T-helper 2 cell (primary cell): ENCODE results near the gene FNBP1.
"Not testable (repeated sequence)": the region's sequence is repeated elsewhere in the genome, so short reads cannot be mapped to it uniquely, and the experiment has no call there.

ENCODE experiments used
- DNase-seq, 5 experiments: peaks; one replicate each; pipeline versions ENCODE4 v3.0.0 to v3.0.0-alpha.2; 2012 to 2022

FNBP1 gene

DNA sequence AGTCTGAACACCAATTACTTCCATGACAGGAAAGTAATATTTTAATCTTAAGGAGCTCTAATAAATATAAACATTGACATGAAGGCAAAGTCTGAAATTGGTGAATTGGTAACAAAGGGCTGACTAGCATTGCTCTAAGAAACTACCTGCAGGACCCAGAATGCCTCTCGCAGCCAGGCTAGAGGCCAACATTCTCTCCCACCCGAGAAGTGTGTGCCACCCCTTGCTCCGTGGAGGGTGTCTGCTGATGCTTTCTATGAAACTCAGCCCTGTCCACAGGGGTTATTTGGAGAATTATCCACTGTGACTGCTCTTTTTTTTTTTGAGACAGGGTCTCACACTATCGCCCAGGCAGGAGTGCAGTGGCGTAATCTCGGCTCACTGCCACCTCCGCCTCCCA, 126.3 kb downstream of the FNBP1 start:
- DNase-seq: no peak

DNA sequence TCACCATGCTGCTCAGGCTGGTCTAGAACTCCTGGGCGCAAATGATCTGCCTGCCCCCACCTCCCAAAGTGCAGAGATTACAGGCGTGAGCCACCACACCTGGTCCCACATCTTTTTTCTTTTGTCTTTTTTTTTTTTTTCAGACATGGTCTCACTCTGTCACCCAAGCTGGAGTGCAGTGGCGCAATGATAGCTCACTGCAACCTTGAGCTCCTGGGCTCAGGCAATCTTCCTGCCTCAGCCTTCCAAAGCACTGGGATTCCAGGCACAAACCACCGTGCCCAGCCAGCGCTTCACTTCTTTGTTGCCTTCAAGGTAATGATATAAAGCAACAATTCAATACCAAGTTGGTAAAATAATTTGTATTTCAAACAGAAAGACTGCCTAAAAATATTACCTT, 128.9 kb downstream of the FNBP1 start:
- no peak for DNase-seq

DNA sequence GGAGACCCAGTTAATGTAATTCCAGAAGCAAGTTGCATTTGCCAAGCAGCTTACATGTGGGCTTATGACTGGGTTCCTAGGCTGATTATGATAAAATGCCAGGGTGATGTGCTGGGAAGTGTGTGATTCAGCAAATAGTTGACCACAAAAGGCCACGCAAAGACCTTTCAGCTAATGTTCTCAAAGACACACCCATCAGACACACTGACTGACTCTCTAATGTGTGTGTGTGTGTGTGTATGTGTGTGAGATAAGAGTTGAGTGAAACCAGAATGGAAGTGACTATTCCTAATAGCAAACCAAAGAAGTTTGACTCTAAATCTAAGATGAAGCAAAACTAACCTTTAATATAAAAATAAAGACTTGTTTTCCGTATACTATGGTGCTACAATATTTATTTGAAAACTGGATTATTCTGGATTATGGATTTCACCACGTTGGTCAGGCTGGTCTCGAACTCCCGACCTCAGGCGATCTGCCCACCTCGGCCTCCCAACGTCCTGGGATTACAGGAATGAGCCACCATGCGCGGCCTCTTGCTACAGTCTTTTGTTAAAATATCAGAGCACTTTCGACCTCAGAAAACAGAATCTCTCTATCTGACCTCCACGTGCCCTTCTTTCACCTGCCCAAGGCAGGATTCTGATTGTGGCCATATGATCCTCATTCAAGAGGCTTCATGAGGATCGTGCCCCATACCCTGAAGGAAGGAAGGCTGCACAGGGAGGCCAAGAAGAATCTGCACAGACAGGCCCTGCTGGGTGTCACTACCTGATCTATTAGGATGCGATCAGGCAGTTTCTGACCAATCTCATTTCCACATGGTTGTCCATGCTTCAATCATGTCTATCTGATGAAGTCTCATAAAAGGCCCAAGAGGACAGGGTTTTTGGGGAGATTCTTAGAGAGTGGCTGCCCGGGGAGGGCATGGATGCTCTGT, 132.1 kb downstream of the FNBP1 start:
- no peak for DNase-seq

DNA sequence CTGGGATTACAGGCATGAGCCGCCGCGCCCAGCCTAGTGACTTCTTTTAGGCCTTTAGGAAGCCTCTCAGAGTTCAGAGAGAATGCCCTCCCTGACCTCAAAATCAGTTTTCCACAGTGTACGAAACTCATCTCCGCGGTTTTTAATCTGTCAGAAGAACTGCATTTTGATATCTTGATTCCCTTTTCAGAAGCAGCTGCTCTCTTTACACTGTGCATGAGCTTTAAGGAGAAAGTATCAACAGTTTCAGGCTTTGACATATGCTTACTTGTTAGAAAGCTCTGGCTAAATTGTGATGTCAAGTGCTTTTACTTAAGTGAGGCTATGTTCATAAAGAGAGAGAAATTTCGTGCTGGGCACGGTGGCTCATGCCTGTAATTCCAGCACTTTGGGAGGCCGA, 133.1 kb downstream of the FNBP1 start:
- DNase-seq: no peak

DNA sequence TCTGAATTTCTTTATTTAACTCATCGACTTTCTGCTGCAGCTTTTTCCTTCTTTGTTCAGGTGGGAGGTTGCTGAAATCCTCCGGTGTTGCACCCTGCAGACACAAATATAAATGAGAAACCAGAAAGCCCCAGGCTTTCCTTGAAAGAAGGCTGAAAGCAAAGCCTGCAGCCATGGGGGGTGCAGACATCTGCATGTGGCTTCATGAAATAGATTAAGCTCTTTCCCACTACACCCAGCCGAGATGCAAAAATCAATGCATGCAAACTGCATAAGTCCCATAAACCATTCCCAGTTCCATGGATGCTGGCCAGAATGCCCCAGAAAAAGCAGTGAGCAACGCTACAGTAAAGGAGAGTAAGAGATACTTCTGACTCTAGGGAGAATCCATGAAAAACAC, 134.1 kb downstream of the FNBP1 start:
- no peak for DNase-seq

DNA sequence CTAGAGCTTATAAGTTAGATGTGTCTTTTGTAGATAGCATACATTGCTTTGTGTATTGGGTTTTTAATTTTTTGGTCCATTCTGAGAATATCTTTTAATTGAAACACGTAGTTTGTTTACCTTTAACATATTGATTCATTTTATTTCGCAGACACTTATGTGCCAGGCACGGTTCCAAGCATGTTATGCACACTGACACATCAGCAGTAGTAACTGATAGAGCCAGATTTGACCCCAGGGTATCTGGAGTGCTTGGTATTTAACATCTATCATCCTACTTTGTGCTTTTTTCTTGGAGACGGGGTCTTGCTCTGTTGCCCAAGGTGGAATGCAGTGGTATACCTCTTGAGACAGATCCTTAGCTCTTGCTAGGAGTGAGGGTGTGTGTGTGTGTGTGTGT, 135.8 kb downstream of the FNBP1 start:
- no peak for DNase-seq

DNA sequence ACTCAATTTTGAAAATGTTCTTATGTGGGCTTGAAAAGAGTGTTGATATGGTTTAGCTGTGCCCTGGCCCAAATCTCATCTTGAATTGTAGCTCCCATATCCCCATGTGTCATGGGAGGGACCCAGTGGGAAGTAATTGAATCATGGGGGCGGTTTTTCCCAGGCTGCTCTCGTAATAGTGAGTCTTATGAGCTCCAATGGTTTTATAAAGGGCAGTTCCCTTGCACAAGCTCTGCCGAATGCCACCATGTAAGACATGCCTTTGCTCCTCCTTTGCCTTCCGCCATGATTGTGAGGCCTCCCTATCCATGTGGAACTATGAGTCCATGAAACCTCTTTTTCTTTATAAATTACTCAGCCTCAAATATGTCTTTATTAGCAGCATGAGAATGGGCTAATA, 136.7 kb downstream of the FNBP1 start:
- DNase-seq: no peak

DNA sequence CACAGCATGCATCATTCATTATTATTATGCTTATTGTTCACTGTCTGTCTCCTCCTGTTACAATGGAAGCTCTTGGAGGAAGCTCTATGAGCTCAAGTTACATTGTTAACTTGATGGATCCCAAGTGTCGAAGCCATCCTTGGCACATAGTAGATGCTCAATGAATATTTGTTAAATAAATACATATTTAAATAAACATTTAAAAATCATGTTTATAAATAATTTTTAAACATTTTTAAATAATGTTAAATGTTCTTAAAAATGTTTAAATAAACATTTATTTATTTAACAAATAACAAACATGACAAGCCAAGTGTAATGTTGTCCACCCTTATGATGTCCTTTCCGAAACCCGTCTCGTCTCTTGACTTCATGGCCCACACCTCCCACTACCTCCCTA, 138.3 kb downstream of the FNBP1 start:
- DNase-seq: no peak

DNA sequence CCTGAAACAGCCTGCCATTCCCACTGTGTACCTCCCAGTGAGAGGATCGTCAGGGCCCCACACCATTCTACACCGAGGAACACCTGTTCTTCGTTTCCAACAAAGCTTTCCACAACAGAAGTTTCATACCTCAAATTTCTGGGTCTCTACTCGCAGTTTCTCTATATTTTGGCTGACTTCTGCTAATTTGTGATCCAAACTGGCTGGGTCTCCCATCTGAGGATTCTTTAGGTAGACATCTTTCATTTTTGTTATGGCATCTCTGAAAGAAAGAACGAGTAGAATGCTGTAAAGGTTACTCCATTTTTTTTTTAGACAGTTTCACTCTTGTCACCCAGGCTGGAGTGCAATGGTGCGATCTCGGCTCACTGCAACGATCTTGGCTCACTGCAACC, 140.3 kb downstream of the FNBP1 start:
- no peak for DNase-seq

DNA sequence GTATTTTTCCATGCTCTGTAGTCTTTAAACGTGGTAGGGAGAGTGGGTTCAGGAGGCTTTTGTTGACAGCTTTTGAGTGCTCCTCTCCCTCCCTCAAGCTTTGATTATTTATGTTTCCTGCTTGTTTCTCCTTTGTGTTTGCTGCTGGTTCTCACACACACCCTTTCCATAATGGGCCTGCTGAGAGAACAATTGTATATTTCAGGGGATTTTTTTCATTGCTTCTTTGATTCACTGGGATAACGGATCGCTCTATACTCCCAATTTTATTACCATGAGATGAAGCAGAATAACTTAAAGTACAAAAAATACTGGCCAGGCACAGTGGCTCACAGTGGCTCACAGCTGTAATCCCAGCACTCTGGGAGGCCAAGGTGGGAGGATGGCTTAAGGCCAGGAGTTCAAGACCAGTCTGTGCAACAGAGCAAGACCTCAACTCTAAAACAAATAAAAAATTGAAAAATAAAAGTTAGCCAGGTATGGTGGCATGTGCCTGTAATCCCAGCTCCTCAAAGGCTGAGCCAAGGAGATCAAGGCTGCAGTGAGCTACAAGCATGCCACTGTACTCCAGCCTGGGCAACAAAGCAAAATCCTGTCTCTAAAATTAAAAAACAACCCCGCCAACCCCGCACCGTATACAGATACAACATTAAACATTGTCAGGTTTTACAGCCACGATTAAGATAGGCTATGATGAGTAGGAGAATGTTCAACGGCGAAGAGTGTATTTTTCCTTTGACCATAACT, 140.8 kb downstream of the FNBP1 start:
- DNase-seq: no peak

DNA sequence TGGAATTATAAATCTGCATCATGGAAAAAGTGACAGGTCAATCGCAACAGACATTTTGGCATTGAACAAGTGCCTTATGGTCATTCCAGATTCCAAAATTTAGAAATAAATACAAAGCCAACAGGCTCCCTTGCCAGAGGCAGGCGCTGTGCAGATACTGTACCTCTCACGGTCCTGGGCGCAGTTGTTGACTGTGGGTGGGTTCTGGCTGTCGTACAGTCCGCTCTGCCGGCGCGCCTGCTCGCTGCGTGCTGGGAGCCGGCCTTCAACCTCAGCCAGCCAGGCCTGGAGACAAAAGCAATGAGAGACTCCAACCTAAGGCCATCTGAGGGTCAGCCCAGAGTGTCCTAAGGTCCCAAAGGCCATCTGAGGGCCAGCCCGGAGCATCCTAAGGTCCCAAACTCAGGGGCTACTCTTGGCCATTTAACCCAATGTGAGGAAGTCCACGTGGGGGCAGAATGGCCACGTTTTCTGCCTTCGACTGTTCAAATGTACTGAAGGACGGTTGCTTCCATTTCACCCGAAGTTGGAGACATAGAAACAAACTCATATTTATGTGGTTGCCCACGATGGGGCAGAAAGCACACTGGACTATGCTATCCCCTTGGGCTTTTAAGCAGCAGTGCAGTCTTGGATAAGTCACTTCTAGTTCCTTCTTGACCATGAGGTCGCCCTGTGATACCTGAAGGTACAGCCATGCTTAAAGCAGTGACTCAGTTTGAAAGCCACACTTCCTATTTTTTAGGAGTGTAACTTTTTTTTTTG, 142.5 kb downstream of the FNBP1 start:
- no peak for DNase-seq

DNA sequence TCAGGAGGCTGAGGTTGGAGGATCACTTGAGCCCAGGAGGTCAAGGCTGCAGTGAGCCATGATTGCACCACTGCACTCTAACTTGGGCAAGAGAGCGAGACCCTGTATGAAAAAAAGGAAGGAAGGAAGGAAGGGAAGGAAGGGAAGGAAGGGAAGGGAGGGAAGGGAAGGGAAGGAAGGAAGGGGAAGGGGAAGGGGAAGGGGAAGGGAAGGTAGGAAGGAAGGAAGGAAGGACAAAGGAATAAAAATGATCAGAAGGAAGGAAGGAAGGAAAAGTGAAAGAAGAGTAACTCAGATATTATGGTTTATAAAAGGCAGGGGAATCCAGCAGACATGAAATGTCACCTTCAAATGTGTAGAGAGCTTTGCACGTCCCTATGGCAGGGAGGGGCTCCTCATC, 143.4 kb downstream of the FNBP1 start:
- no peak for DNase-seq

DNA sequence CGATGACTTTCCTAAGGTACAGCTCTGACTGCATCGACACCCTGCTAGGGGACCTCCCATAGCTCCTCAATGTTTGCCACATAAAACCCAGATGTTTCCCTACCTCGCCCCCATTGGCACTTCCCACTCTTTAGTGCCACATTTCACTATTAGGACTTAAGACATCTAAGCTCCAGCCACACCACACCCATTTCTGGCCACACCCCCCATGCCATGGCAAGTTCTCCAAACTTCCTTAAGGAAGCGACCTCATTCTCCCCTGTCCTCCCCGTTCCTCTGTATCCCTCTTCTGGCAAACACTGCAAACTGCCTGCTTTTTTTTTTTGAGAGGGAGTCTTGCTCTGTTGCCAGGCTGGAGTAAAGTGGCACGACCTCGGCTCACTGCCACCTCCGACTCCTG, 144.8 kb downstream of the FNBP1 start:
- no peak for DNase-seq

DNA sequence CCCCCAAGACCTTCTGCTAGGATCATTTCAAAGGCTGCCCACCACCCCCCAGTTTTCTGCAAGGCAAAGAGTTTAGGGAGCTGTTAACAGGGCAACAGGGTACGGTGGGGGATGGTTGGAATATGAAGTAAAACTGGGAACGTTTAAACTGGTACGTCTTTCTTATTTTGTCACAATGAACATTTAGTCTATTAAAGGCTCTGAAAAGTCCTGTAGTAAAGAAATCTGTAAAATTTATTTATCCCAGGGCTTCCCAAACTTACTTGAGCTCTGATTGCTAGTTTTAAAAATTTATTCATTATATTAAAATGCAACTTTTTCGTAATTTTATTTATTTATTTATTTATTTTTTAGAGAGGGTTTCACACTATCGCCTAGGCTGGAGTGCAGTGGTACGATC, 145.7 kb downstream of the FNBP1 start:
- DNase-seq: no peak

DNA sequence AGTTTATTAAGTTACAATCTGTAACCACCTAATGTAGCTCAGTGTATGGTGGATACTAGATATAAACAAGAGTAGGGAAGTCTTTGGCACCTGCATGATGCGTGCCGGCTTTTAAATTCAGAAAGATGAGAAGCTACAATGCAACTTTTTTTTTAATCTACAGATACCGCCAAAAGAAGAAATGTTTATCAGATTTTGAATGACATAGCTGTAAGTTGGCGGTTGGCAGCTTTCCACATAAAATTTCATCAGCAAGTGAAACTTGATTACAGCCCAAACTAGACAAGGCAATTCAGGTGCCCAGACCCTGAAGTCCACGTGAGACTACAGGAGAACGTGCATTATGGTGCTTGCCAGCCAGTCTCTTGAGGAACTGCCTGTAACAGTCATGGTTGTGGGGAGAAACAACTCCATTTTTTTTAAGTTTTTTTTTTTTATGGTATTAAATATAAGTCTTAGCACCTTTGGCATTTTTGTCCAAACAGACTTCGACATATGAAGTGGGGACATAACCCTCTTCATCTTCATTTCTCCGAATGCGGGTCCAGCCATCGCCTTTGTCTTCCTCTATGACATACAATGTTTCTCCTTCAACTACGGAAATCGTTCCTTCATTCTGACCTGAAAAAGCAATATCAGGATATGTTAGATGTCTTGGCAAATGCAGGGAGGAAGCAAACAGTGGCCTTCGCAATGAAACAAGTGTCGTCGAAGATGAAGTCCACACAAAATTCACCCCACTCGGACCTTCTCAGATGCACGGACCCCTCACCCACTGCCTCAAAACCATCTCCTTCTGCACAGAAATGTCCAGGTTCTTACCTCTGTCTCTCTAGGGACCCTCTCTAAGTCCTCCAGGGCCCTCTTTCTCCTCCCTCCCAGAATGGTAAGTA, 147.4 kb downstream of the FNBP1 start:
- peak in 3 of 5 experiments; percentile 51 to 90 (median 54) for DNase-seq

DNA sequence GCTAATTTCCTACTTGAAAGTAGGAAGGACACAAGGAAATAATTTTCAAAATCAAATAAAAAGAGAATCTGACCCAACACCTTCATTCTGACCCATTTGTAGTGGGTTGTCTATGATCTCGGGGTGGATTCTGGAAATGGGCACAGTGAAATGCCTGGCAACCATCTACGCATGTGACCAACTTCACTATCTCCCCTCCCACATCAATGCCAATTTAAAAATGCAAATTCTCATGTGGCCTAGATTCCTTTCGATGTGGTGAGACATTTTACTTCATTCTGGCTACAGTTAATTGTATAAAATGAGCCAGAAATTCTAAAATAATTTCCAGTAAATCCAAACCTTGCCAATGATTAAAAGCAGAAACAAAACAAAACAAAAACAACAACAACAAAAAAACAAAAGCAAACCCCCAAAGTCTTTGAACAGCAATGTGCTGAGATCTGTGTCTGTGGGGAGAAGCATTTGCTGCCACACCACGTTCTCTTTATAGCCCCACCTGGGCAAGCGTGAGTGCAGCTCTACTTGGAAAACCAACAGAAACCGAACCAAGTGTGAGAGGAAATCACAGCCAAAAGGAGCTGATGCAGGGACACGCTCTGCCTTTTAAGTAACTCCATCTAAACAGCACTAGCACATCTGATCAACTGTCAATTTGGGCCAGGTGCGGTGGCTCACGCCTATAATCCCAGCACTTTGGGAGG, 148.7 kb downstream of the FNBP1 start:
- peak in 3 of 5 experiments; percentile 29 to 72 (median 67) for DNase-seq

DNA sequence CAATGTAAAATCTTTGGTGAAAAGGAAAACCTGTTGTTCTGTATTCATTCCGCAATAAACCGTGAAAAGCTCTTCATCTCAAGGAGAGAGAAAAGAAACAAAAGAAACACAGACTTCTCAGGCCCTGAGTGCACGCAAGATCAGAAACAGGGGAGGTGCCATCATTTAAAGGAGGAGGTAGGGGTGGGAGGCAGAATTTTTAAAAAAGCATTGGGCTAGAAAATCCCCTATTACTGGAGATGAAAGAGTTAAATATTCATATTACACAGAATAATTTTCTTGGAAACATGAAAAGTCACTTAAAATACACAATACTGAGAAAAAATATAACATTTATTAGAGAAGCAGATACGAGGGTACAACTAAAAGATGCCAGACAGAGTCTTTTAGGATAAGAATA, 151.4 kb downstream of the FNBP1 start:
- DNase-seq: peak in 1 of 5 experiments; percentile 67

DNA sequence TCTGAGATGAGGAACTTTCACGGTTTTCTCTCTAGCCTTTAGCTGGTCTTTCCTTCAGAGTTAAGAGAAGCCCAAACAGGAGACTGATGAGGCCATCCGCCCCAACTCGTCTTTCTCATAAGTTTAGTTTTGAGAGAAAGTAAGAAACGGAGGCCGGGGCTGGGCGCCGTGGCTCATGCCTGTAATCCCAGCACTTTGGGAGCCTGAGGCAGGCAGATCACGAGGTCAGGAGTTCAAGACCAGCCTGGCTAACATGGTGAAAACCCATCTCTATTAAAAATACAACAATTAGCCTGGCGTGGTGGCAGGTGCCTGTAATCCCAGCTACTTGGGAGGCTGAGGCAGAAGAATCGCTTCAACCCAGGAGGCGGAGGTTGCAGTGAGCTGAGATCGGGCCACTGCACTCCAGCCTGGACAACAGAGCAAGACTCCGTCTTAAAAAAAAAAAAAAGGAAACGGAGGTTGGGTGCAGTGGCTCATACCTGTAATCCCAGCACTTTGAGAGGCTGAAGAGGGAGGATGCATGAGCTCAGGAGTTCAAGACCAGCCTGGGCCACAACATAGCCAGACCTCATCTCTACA, 152.2 kb downstream of the FNBP1 start:
- DNase-seq: not testable (repeated sequence)

DNA sequence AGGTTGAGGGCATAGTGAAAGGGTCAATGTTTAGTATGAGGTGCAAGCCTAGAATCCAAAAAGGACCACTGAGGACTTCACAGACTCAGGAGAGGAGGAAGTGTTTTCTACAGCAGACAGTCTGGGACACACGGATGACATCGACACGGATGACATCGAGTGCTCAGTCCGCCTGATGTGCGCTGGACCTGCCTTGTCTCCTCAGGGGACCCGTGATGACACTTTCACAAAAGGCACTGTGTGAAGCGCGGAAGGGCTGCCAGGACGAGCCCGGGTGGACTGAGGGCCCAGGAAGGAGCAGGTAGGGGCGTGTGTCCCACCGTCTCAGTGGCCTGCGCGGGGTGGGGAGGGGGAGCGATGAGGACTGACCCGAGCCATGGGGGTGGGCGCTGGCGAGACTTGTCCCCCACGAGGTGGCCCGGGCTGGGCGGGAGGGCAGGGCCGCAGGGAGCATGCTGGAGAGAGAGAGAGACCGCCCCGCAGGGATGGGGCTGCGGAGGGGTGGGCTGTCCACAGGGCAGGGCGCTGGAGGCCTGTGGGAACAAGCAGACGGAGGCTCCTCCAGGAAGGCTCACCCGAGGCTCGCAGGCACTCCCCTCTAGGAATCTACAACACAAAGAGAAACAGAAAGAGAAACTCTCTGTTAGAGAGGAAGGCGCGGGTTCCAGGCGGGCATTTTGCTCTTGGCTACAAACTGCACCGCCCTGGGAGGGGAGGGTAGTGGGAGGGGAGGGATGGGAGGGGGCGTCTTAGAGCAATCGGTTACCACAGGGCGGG, 152.9 kb downstream of the FNBP1 start:
- DNase-seq: peak in 4 of 5 experiments; percentile 40 to 91 (median 62)
